ENCODE results near the gene TRPV4.

GRCh38 chr12:109816870-109817269 is 16.3 kb downstream of the TRPV4 start:
- TF ChIP-seq GATA2 (IDR thresholded peaks at IDR 0.05; ENCODE audit: low read depth, low read length), result no peak
- TF ChIP-seq GATA3 (IDR thresholded peaks at IDR 0.05; ENCODE audit: low read depth, low read length), result no peak

All from SH-SY5Y (cell line).